ENCODE measurements around the gene FZD7. TPM values are rescaled to one million over a fixed set of nuclear protein-coding genes. Genes with fewer than 3 reads are reported as not detected.

Gene FZD7
- total and polyA plus RNA-seq, 2 of the 8 experiments (the other 6 are each of a cell fraction or from before 2014, with no cell fraction given) = 176 to 246 TPM

DNA sequence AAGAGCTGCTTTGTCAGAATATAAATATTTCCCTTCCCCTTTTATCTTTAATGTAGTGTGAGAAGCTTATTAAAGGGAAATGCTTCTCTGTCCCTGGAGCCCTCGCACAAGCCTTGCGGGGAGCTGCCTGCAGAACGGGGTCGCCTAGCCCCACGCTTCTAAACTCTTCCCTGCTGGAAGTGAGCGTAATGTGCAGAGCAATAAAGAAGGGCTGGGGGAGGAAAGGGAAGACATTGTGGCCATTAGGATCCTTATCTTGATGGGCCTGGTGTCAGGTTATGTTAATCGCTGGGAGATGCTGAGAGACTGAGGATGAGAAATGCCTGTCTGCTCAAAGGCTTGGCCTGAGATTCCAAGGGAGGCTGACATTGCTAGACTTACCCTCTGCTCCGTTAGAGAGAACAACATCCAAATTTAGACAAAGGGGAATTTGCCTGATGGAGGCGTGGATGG, 18.9 kb upstream of the FZD7 start (continued):
- TF ChIP-seq CBX8 (IDR thresholded peaks at IDR 0.05; ENCODE audit: borderline replicate concordance, low read depth, low read length) (no peak), JUND (IDR thresholded peaks at IDR 0.05; ENCODE audit: low read length) (no peak), CEBPB (IDR thresholded peaks at IDR 0.05; ENCODE audit: low read depth, low read length) (no peak)

Data from H1 (cell line).